K562 (cell line): ENCODE measurements around the gene HEY2. TPM values are rescaled to one million over a fixed set of nuclear protein-coding genes. Genes with fewer than 3 reads are reported as not detected.

Experiments used
- ATAC-seq: fragments of 200-7000 bp; cut with Tn5 transposase; 3 replicates; pipeline ENCODE4 v1.9.1; 2020; ENCODE audit warnings: moderate library complexity
- BruUV-seq: library from RNA; stranded (reverse); fragments of 400-500 nt; replicated peaks from 2 replicates; lab custom pipeline; 2021; lab: Mats Ljungman, UMichigan
- CTCF ChIA-PET: fragments of 300-600 bp; formaldehyde crosslinking; extraction: SDS; loops from one replicate; lab custom pipeline; 2021; ENCODE audit warnings: low intra/inter-chr PET ratio; lab: Yijun Ruan, JAX
- POLR2A ChIA-PET: fragments of 300-600, 350-650 bp; sonication (Branson Sonifier 250); formaldehyde crosslinking; extraction: SDS; loops from one replicate; lab custom pipeline; 2021; ENCODE audit warnings: antibody characterized with exemption, inconsistent platforms; lab: Yijun Ruan, JAX
- DNase-seq, 4 experiments: peaks; one replicate each; pipeline versions ENCODE4 v3.0.0 to v3.0.0-alpha.2; 2011 to 2018; ENCODE audit warnings: low spot score in 3 of 4, mixed read lengths in 3 of 4; ENCODE audit errors: extremely low read depth in 1 of 4
- FAIRE-seq: peaks from 2 replicates; lab custom pipeline; 2011; peaks lifted over from hg19 to GRCh38; lab: Jason Lieb, UNC
- H2AFZ ChIP-seq: 2 replicates; pipeline ENCODE4 v1.6.0; 2011; ENCODE audit warnings: low read depth, low read length, control low read depth, inconsistent platforms
- H3K27ac ChIP-seq: fragments of 200-600 bp; 3 replicates; pipeline ENCODE4 v1.8.0; 2011; ENCODE audit warnings: low read depth, mild to moderate bottlenecking, control low read depth, inconsistent platforms, low read length, moderate library complexity, mixed read lengths; ENCODE audit errors: extremely low read depth
- H3K27me3 ChIP-seq, 2 experiments: fragments of 300-600 bp in 1 of 2; 2 replicates in 1 of 2; 3 replicates in 1 of 2; pipeline versions ENCODE4 v1.6.0 to v1.8.0; 2011; ENCODE audit warnings: inconsistent platforms in 2 of 2, low read length in 2 of 2, mild to moderate bottlenecking in 1 of 2, mixed read lengths in 1 of 2, moderate library complexity in 1 of 2; ENCODE audit not compliant: control insufficient read depth in 2 of 2, insufficient read depth in 2 of 2
- H3K36me3 ChIP-seq: fragments of 300-600 bp; 3 replicates; pipeline ENCODE4 v1.8.0; 2011; ENCODE audit warnings: mild to moderate bottlenecking, low read length, inconsistent platforms; ENCODE audit not compliant: control insufficient read depth, insufficient read depth
- H3K4me1 ChIP-seq, 2 experiments: fragments of 200-600 bp in 1 of 2; replicated peaks in 1 of 2; 2 replicates in 1 of 2; 3 replicates in 1 of 2; pipeline versions ENCODE4 v1.5.1 to v1.8.0; 2011; ENCODE audit warnings: inconsistent platforms in 2 of 2, low read length in 2 of 2, mild to moderate bottlenecking in 1 of 2, mixed read lengths in 1 of 2, moderate library complexity in 1 of 2; ENCODE audit not compliant: control insufficient read depth in 2 of 2, insufficient read depth in 2 of 2
- H3K4me2 ChIP-seq: 2 replicates; pipeline ENCODE4 v1.6.1; 2011; ENCODE audit warnings: low read length, control low read depth, inconsistent platforms, mixed read lengths; ENCODE audit not compliant: insufficient read depth
- H3K4me3 ChIP-seq: fragments of 200-600 bp; sonication (generic), shearing (Covaris generic); 2 replicates; pipeline ENCODE4 v1.5.1; 2016; ENCODE audit warnings: control low read depth, inconsistent platforms
- H3K79me2 ChIP-seq: fragments of 200-600 bp; 3 replicates; pipeline ENCODE4 v1.8.0; 2011; ENCODE audit warnings: low read length, inconsistent platforms; ENCODE audit not compliant: control insufficient read depth, insufficient read depth
- H3K9ac ChIP-seq, 2 experiments: 2 replicates each; pipeline versions ENCODE4 v1.6.0 to v1.6.1; 2011; ENCODE audit warnings: low read depth in 2 of 2, low read length in 2 of 2, control low read depth in 1 of 2, inconsistent platforms in 1 of 2, mild to moderate bottlenecking in 1 of 2, mixed read lengths in 1 of 2; ENCODE audit not compliant: insufficient read depth in 1 of 2
- H3K9me1 ChIP-seq: one replicate; pipeline ENCODE4 v1.6.0; 2011; ENCODE audit warnings: inconsistent platforms, mild to moderate bottlenecking, low read length, moderate library complexity; ENCODE audit not compliant: control insufficient read depth, insufficient read depth
- H3K9me3 ChIP-seq: replicated peaks from 2 replicates; pipeline ENCODE4 v1.5.1; 2011; ENCODE audit warnings: low read depth, low read length, inconsistent platforms; ENCODE audit not compliant: control insufficient read depth, insufficient read depth
- H4K20me1 ChIP-seq: replicated peaks from 2 replicates; pipeline ENCODE4 v1.6.1; 2011; ENCODE audit warnings: low read length, inconsistent platforms, mixed read lengths; ENCODE audit not compliant: control insufficient read depth, insufficient read depth
- ADNP ChIP-seq: fragments of 200-800 bp; sonication (Bioruptor generic); IDR thresholded peaks from 2 replicates; pipeline ENCODE4 v1.6.1; 2016; ENCODE audit warnings: missing genetic modification characterization, missing compliant biosample characterization
- CTBP1 ChIP-seq: fragments of 450-650 bp; IDR thresholded peaks from 2 replicates; pipeline ENCODE4 v1.6.1; 2016; ENCODE audit warnings: borderline replicate concordance
- ELF1 ChIP-seq: fragments of 200-800 bp; sonication (Bioruptor generic); IDR thresholded peaks from 2 replicates; pipeline ENCODE4 v1.6.1; 2016; ENCODE audit warnings: missing genetic modification characterization, missing compliant biosample characterization
- MED1 ChIP-seq: sonication (generic); formaldehyde crosslinking; IDR thresholded peaks from 2 replicates; pipeline ENCODE4 v1.8.1; 2023; ENCODE audit warnings: missing genetic modification reagents, borderline replicate concordance
- NBN ChIP-seq: fragments of 450-650 bp; IDR thresholded peaks from 2 replicates; pipeline ENCODE4 v1.6.1; 2016; ENCODE audit warnings: low read depth, mild to moderate bottlenecking
- OTX1 ChIP-seq: fragments of 450-650 bp; formaldehyde crosslinking; IDR thresholded peaks from 2 replicates; pipeline ENCODE4 v1.4.0; 2022; ENCODE audit warnings: mild to moderate bottlenecking
- POLR2H ChIP-seq: IDR thresholded peaks from 2 replicates; pipeline ENCODE4 v1.6.1; 2016; ENCODE audit warnings: missing genetic modification characterization, low read depth, mild to moderate bottlenecking, control low read depth, missing compliant biosample characterization, moderate library complexity
- SOX6 ChIP-seq: fragments of 450-650 bp; IDR thresholded peaks from 2 replicates; pipeline ENCODE4 v1.6.1; 2014; ENCODE audit warnings: mild to moderate bottlenecking
- STAT5A ChIP-seq: IDR thresholded peaks from 2 replicates; pipeline ENCODE4 v1.6.1; 2012; ENCODE audit warnings: low read length, inconsistent platforms, borderline replicate concordance
- ZNF263 ChIP-seq: sonication (generic); formaldehyde crosslinking; IDR thresholded peaks from 2 replicates; pipeline ENCODE4 v1.8.0; 2022; ENCODE audit warnings: mild to moderate bottlenecking, missing genetic modification reagents, borderline replicate concordance
- ZNF512 ChIP-seq: IDR thresholded peaks from 2 replicates; pipeline ENCODE4 v1.6.1; 2016; ENCODE audit warnings: missing genetic modification characterization, missing compliant biosample characterization
- ZNF77 ChIP-seq: fragments of 250-450 bp; sonication (Bioruptor Pico); IDR thresholded peaks from 2 replicates; pipeline ENCODE4 v1.5.0; 2020
- in situ Hi-C: fragments of 300-500 bp; cut with MboI; formaldehyde crosslinking; loops from 4 replicates; pipeline ENCODE4 v1.15.0; 2018; ENCODE audit warnings: inconsistent platforms, mixed read lengths
- intact Hi-C: fragments of 100-400 bp; cut with micrococcal nuclease; formaldehyde crosslinking; loops from 2 replicates; pipeline ENCODE4 v1.14.2; 2022
- polyA plus RNA-seq, 8 experiments: library from polyadenylated mRNA; depleted of rRNA in 4 of 8; stranded (reverse) in 5 of 8; unstranded in 3 of 8; fragments of >200 nt; fragmentation: Nextera tagmentation in 2 of 8; fragmentation: Illumina TruSeq in 1 of 8; extraction: Ambion mirVana in 2 of 8; extraction: Trizol in 1 of 8; gene quantifications; 2 replicates each; pipeline versions ENCODE4 v1.2.1 to v1.2.3, GENCODE V29; 2011 to 2014; ENCODE audit warnings: inconsistent platforms in 1 of 8, missing spikeins in 1 of 8
- total RNA-seq, 7 experiments: library from RNA; depleted of rRNA in 6 of 7; stranded (reverse); fragments of >200 nt in 6 of 7; fragmentation: Illumina TruSeq in 2 of 7; extraction: Trizol in 2 of 7; gene quantifications; 2 replicates each; pipeline versions ENCODE4 v1.2.1 to v1.2.3, GENCODE V29; 2011 to 2021; ENCODE audit warnings: low replicate concordance in 1 of 7

Gene HEY2
- total and polyA plus RNA-seq, 9 of the 15 experiments (the other 6 are each of a cell fraction or from before 2014, with no cell fraction given) = 0.03 to 0.07 (median 0.06) TPM; not detected in 5

DNA sequence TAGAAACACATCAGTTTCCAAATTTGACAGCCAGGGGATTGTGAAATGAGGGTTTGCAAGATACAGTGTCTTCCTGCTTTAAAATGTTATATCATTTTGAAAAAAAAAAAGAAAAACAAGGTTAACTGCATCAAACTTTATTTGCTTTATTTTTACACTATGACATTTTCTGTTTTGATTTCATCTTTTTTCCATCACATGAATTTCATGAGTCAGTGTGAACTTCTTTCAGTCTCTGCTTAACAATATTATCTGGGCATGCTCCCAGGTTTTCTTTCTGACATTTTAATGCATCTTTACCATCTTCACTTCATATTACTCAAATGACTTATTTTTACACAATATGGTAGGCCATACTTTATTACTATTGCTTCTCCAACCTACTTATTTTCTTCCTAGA lies 43.2 kb downstream of the HEY2 start:
- ChIA-PET CTCF (interaction anchor here (0.6 to 0.7 kb wide), 2 partner anchors 30 to 628 kb away, joined by 3 read pairs; no protein-coding TSS in a partner anchor), POLR2A (interaction anchor here (0.6 to 2.7 kb wide), 2 partner anchors 9 to 12 kb away, joined by 3 to 8 read pairs; no protein-coding TSS in a partner anchor)
- Histone ChIP-seq H3K9me1 (peaks cover 3% of the 10 kb centered on the region), H3K36me3 (peaks cover 2% of the 10 kb centered on the region; the same call in 2 of the 3 replicates), H3K27me3 (no peaks in the 10 kb centered on the region), H3K4me3 (no peak overlapping the region), H3K9me3 (no peaks in the 10 kb centered on the region), H3K4me1 (peaks cover 17 to 18% of the 10 kb centered on the region in 2 experiments), H3K9ac (no peak overlapping the region), H2AFZ (no peak overlapping the region), H3K4me2 (no peak overlapping the region), H4K20me1 (no peaks in the 10 kb centered on the region), H3K79me2 (peaks cover 31% of the 10 kb centered on the region), H3K27ac (no peak overlapping the region)
- FAIRE-seq (no peak), ATAC-seq (no peak), DNase-seq (no peak)
- intact Hi-C loops (no loop called here), in situ Hi-C loops (no loop called here)
- no peak for TF ChIP-seq NBN
- no peak for TF ChIP-seq STAT5A
- no peak for TF ChIP-seq SOX6
- TF ChIP-seq ZNF77 = no peak
- no peak for TF ChIP-seq CTBP1
- 0 out of 2 replicates have a peak, but pooled peaks have one; percentile 19 for TF ChIP-seq POLR2H
- no peak for TF ChIP-seq ZNF263 (CRISPR knock-in tag)
- TF ChIP-seq ZNF512 = 0 out of 2 replicates have a peak, but pooled peaks have one; percentile 17
- TF ChIP-seq OTX1 = no peak
- TF ChIP-seq MED1 (CRISPR knock-in tag) = no peak
- no peak for TF ChIP-seq ELF1 (tag)
- TF ChIP-seq ADNP (tag) = no peak
- no TSS peak for BruUV-seq
